GM10248 (cell line): Measurements from ENCODE around the gene USP20.

Source experiments
- CTCF ChIA-PET: fragments of 300-600 bp; sonication (Branson Sonifier 250); formaldehyde crosslinking; extraction: SDS; loops from one replicate; lab custom pipeline; 2021; ENCODE audit warnings: antibody characterized with exemption; lab: Yijun Ruan, JAX
- POLR2A ChIA-PET: fragments of 350-650 bp; sonication (Branson Sonifier 250); formaldehyde crosslinking; extraction: SDS; loops from one replicate; lab custom pipeline; 2020; ENCODE audit warnings: antibody characterized with exemption; lab: Yijun Ruan, JAX
- DNase-seq: peaks from one replicate; pipeline ENCODE4 v3.0.0; 2012; ENCODE audit errors: extremely low spot score
- TF ChIP-seq, protein P1 (sequence below): IDR thresholded peaks from 2 replicates; pipeline ENCODE4 v1.5.1; 2012; ENCODE audit warnings: mild to moderate bottlenecking, low read depth; ENCODE audit errors: extremely low read depth, missing control alignments, control extremely low read depth

Gene USP20

DNA sequence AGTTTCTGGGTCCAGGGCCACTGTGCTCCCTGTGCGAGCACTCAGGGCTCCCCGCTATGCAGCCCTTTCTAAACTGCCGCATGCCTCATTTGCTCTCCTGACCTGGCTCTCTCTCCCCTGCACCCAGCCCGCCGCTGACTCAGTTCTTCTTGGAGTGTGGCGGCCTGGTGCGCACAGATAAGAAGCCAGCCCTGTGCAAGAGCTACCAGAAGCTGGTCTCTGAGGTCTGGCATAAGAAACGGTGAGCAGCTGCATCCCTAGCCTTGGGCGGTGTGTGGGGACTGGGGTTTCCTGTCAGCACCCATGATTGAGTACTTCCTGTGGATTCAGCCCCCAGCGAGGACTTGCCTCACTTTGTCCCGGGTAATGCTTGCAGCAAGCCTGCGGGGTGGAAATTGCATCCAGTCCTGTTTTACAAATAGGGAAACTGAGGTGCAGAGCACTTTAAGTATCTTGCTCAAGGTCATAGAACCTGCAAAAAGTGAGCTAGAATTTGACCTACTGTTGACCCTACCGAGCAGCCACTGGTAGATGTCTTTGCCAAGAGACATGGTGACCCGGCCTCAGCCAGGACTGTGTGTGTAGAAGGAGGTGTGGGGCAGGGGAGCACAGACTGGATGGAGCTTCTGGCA is 27.9 kb downstream of the USP20 start:
- TF ChIP-seq, protein P1, sequence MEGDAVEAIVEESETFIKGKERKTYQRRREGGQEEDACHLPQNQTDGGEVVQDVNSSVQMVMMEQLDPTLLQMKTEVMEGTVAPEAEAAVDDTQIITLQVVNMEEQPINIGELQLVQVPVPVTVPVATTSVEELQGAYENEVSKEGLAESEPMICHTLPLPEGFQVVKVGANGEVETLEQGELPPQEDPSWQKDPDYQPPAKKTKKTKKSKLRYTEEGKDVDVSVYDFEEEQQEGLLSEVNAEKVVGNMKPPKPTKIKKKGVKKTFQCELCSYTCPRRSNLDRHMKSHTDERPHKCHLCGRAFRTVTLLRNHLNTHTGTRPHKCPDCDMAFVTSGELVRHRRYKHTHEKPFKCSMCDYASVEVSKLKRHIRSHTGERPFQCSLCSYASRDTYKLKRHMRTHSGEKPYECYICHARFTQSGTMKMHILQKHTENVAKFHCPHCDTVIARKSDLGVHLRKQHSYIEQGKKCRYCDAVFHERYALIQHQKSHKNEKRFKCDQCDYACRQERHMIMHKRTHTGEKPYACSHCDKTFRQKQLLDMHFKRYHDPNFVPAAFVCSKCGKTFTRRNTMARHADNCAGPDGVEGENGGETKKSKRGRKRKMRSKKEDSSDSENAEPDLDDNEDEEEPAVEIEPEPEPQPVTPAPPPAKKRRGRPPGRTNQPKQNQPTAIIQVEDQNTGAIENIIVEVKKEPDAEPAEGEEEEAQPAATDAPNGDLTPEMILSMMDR: no peak
- POLR2A ChIA-PET: interaction anchor here (0.7 kb wide), 1 partner anchor 238 kb away, joined by 3 read pairs; no protein-coding TSS in a partner anchor
- no peak for DNase-seq
- CTCF ChIA-PET: no interaction called here

DNA sequence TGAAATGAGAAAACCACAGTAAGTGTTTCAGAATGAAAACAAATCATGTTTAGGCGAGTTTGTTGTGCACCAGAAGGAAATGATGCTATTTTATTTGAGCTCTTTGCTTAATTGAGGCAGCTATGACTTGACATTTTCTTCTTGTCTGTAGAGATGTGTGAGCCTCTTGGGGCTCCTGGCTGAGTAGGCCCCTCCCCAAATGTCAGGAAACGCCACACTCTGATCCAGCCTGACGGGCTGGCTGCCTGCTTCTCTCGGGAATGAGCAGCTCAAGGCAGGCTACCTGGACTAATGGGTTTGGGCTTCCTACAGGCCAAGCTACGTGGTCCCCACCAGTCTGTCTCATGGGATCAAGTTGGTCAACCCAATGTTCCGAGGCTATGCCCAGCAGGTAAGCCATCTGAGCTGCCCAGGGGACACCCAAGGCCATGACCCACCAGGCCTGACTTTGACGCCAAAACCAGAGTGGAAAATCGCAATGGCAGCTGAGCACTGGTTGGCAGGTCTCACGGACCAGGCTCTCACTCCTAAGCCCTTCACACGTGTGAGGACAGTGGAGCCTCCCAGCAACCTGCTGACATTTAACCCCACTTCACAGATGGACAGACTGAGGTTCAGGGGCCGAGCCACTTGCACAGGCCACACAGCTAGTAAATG is 29.9 kb downstream of the USP20 start:
- POLR2A ChIA-PET: no interaction called here
- TF ChIP-seq, protein P1: no peak
- no peak for DNase-seq
- CTCF ChIA-PET: interaction anchor here (1.0 kb wide), 1 partner anchor 10 kb away, joined by 3 read pairs; no protein-coding TSS in a partner anchor

DNA sequence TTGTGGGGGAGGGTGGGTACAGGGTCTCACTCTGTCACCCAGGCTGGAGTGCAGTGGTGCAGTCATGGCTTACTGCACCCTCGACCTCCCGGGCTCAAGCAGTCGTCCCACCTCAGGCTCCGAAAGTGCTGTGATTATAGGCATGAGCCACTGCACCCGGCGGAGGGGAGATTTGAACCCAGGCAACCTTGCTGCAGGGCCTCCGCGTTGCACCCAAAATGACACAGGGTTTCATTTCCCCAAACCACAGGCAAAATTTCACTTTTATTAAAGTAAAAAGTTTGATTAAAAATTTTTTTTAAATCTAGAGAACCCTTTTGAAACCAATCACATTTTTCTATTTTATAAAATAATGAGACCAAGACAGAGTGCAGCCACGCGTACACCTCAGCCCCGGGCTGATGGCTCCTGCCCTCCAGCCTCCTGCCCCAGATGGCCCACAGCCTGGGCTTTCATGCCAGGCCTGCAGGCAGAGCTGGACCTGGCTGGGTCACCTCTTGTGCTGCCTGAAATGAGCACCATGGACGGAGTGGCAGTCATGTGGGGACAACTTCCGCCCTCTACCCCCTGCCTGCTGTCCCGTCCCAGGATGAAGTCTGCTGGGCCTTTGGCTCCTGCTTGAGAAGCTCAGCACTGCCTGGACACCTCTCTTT is 30.5 kb downstream of the USP20 start:
- POLR2A ChIA-PET: no interaction called here

DNA sequence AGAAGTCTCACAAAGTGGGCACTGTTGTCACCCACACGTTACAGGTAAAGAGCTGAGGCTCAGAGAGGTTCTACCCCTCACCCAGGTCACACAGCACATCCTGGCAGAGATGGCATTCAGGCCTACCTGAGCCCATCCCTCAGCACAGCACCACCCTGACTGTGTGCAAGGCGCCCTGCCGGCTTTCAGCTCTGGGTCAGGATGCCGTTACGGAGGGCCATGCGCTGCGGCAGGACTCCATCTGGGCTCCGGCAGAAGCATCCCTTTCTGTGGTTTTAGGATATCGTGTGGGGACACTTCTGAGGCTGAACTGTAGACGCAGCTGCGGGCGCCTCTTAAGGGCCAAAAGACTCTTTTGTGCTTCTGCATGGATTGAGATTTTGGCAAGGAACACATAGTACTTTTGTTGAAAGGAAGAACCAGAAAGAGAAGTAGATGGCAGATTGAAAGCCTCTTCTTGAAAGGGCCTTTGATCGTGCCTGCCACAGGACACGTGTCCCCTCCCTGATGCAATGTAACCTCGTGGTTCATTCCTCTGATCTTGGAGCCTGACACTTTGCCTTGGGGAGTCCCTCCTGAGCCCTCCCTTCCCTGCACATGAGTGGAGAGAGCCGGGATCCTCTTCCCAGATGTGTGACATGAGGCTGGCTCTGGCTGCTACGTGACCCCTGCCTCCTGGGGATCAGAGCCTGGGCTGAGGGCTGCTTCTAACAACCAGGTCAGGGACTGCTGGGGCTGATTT is 31.3 kb downstream of the USP20 start:
- ChIA-PET POLR2A (no interaction called here), CTCF (no interaction called here)
- no peak for DNase-seq
- TF ChIP-seq, protein P1: no peak

More for the DNA sequence above, 30.5 kb downstream of the USP20 start:
- TF ChIP-seq, protein P1: no peak
- CTCF ChIA-PET: no interaction called here
- no peak for DNase-seq

DNA sequence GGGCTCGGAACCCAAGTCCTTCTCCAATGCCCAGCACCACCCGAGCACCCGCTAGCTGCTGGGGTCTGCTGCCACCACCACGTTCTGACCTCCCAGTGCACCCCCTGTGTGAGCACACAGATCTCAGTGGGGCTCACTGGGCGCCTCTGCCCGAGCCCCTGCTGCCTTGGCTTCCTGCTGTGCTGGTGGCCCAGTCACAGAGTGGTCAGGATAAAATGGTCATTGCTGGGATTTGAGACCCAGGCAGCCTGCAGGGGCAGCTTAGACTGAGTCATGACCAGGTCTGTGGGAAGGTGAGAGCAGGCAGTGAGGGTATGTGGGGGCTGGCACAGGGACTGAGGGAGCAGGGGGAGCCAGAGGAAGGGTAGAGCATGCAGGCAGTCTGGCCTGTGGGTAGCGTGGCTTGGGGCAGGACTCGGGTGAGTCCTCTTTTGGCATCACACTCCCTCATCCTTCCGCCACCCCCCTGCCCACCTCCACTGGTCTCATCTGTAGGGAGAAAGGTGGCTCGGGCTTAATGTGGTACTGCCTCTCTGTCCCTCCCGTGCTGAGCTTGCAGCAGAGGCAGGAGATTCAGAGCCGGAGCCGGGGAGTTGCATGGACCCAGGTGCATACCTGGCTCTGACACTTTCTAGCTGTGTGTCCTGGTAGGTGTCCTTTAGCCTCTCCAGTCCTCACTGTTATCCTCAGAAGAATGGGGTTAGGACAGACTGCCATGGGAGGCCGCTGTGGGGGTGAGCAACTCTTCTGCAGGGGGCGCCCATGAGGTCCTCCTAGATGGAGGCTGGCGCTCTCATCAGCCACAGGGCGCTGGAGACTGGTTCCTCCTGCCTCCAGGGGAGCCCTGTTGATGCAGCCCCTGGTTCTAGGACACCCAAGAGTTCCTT is 32.1 kb downstream of the USP20 start:
- TF ChIP-seq, protein P1: no peak
- no peak for DNase-seq
- CTCF ChIA-PET: no interaction called here
- POLR2A ChIA-PET: no interaction called here
